H1 (cell line): ENCODE data around the gene MCUR1. TPM values are rescaled to one million over a fixed set of nuclear protein-coding genes. Genes with fewer than 3 reads are reported as not detected.

Source experiments
- CTCF ChIA-PET: fragments of 300-600 bp; sonication (Branson Sonifier 250); formaldehyde crosslinking; loops from one replicate; lab custom pipeline; 2021; ENCODE audit not compliant: partially characterized antibody; lab: Charles Lee
- POLR2A ChIA-PET: fragments of 300-600 bp; sonication (Branson Sonifier 250); formaldehyde crosslinking; loops from one replicate; lab custom pipeline; 2021; ENCODE audit warnings: inconsistent platforms; ENCODE audit not compliant: partially characterized antibody; lab: Charles Lee
- DNase-seq, 2 experiments: peaks; one replicate each; pipeline versions ENCODE4 v3.0.0 to v3.0.0-alpha.2; 2010 to 2022; ENCODE audit warnings: low spot score in 2 of 2, low read depth in 1 of 2, mixed read lengths in 1 of 2
- FAIRE-seq: peaks from 2 replicates; lab custom pipeline; 2011; peaks lifted over from hg19 to GRCh38; lab: Jason Lieb, UNC
- H2AFZ ChIP-seq: 2 replicates; pipeline ENCODE4 v1.8.1; 2012; ENCODE audit warnings: low read length, inconsistent platforms
- H2AK5ac ChIP-seq: 2 replicates; pipeline ENCODE4 v1.6.1; 2013; ENCODE audit warnings: low read depth, low read length
- H2BK120ac ChIP-seq: replicated peaks from 2 replicates; pipeline ENCODE3; 2013; ENCODE audit warnings: low read depth, low read length, inconsistent platforms
- H2BK12ac ChIP-seq: 2 replicates; pipeline ENCODE4 v1.6.1; 2013; ENCODE audit warnings: low read depth, low read length
- H2BK15ac ChIP-seq: 2 replicates; pipeline ENCODE4 v1.6.1; 2013; ENCODE audit warnings: low read length
- H2BK20ac ChIP-seq: 2 replicates; pipeline ENCODE4 v1.6.1; 2013; ENCODE audit warnings: low read length
- H2BK5ac ChIP-seq: 2 replicates; pipeline ENCODE4 v1.6.1; 2013; ENCODE audit warnings: low read depth, low read length
- H3K14ac ChIP-seq: 2 replicates; pipeline ENCODE4 v1.6.1; 2013; ENCODE audit warnings: inconsistent platforms; ENCODE audit not compliant: insufficient read length
- H3K18ac ChIP-seq: 2 replicates; pipeline ENCODE4 v1.6.1; 2013; ENCODE audit warnings: low read length; ENCODE audit errors: extremely low read depth
- H3K23ac ChIP-seq: 2 replicates; pipeline ENCODE4 v1.6.1; 2013; ENCODE audit warnings: inconsistent platforms; ENCODE audit not compliant: insufficient read length
- H3K23me2 ChIP-seq: 2 replicates; pipeline ENCODE4 v1.6.1; 2013; ENCODE audit warnings: low read depth, low read length
- H3K27ac ChIP-seq: 2 replicates; pipeline ENCODE4 v1.6.1; 2011; ENCODE audit warnings: low read depth, low read length, inconsistent platforms
- H3K27me3 ChIP-seq, 4 experiments: replicated peaks in 1 of 4; 1 replicate in 1 of 4; 2 replicates in 3 of 4; pipeline versions ENCODE4 v1.6.1 to v1.8.1; 2011 to 2013; ENCODE audit warnings: low read length in 3 of 4, mild to moderate bottlenecking in 3 of 4, inconsistent platforms in 2 of 4, mixed read lengths in 2 of 4, moderate library complexity in 1 of 4; ENCODE audit not compliant: control insufficient read depth in 3 of 4, insufficient read depth in 3 of 4; ENCODE audit errors: extremely low read depth in 1 of 4
- H3K36me3 ChIP-seq, 4 experiments: 2 replicates each; pipeline versions ENCODE4 v1.6.1 to v1.8.1; 2011 to 2013; ENCODE audit warnings: mild to moderate bottlenecking in 4 of 4, low read length in 3 of 4, moderate library complexity in 2 of 4, control low read depth in 1 of 4, inconsistent platforms in 1 of 4; ENCODE audit not compliant: insufficient read depth in 4 of 4, control insufficient read depth in 2 of 4
- H3K4ac ChIP-seq: replicated peaks from 2 replicates; pipeline ENCODE3; 2013; ENCODE audit warnings: low read length, low read depth, mixed read lengths, inconsistent platforms; ENCODE audit not compliant: insufficient read length
- H3K4me1 ChIP-seq, 4 experiments: replicated peaks in 1 of 4; 1 replicate in 1 of 4; 2 replicates in 3 of 4; pipeline versions ENCODE4 v1.6.1 to v1.8.1; 2011 to 2013; ENCODE audit warnings: low read length in 3 of 4, inconsistent platforms in 2 of 4, mixed read lengths in 1 of 4; ENCODE audit not compliant: insufficient read depth in 4 of 4, control insufficient read depth in 3 of 4
- H3K4me2 ChIP-seq, 2 experiments: 2 replicates each; pipeline versions ENCODE4 v1.6.1 to v1.8.1; 2011 to 2013; ENCODE audit warnings: low read depth in 2 of 2, low read length in 2 of 2, control low read depth in 1 of 2, inconsistent platforms in 1 of 2, mild to moderate bottlenecking in 1 of 2; ENCODE audit not compliant: insufficient read depth in 1 of 2
- H3K4me3 ChIP-seq, 4 experiments: fragments of 200-600, 300-600 bp in 1 of 4; sonication (generic), shearing (Covaris generic), sonication (Bioruptor Twin) in 1 of 4; 2 replicates each; pipeline versions ENCODE4 v1.5.1 to v1.8.1; 2011 to 2016; ENCODE audit warnings: low read length in 4 of 4, low read depth in 3 of 4, control low read depth in 2 of 4, inconsistent platforms in 2 of 4, mild to moderate bottlenecking in 2 of 4, mixed read lengths in 1 of 4, moderate library complexity in 1 of 4; ENCODE audit not compliant: insufficient read depth in 2 of 4; ENCODE audit errors: extremely low read depth in 1 of 4
- H3K56ac ChIP-seq: replicated peaks from 2 replicates; pipeline ENCODE3; 2013; ENCODE audit warnings: low read depth, mild to moderate bottlenecking, mixed read lengths, low read length, inconsistent platforms; ENCODE audit not compliant: insufficient read length
- H3K79me1 ChIP-seq: 2 replicates; pipeline ENCODE4 v1.6.1; 2013; ENCODE audit warnings: low read depth, low read length, control low read depth
- H3K79me2 ChIP-seq, 2 experiments: 2 replicates each; pipeline versions ENCODE4 v1.6.1 to v1.8.1; 2012 to 2013; ENCODE audit warnings: low read length in 2 of 2, mild to moderate bottlenecking in 2 of 2, inconsistent platforms in 1 of 2; ENCODE audit not compliant: insufficient read depth in 2 of 2, control insufficient read depth in 1 of 2
- H3K9ac ChIP-seq, 4 experiments: replicated peaks in 1 of 4; 1 replicate in 1 of 4; 2 replicates in 3 of 4; pipeline versions ENCODE4 v1.6.1 to v1.8.1; 2011 to 2013; ENCODE audit warnings: low read depth in 3 of 4, low read length in 3 of 4, control low read depth in 2 of 4, mild to moderate bottlenecking in 2 of 4, moderate library complexity in 2 of 4, inconsistent platforms in 1 of 4; ENCODE audit errors: extremely low read depth in 1 of 4
- H3K9me3 ChIP-seq, 2 experiments: 2 replicates each; pipeline versions ENCODE4 v1.6.1 to v1.8.1; 2012 to 2013; ENCODE audit warnings: mild to moderate bottlenecking in 2 of 2, moderate library complexity in 2 of 2, control low read depth in 1 of 2, inconsistent platforms in 1 of 2, low read depth in 1 of 2, low read length in 1 of 2, mixed read lengths in 1 of 2; ENCODE audit not compliant: insufficient read depth in 2 of 2
- H4K20me1 ChIP-seq, 2 experiments: replicated peaks in 1 of 2; 2 replicates each; pipeline versions ENCODE3 to v1.8.1; 2011 to 2013; ENCODE audit warnings: inconsistent platforms in 2 of 2, low read length in 2 of 2, mild to moderate bottlenecking in 1 of 2; ENCODE audit not compliant: insufficient read depth in 2 of 2, control insufficient read depth in 1 of 2
- H4K5ac ChIP-seq: 2 replicates; pipeline ENCODE4 v1.6.1; 2013; ENCODE audit warnings: low read length, low read depth, mixed read lengths, inconsistent platforms; ENCODE audit not compliant: insufficient read length
- H4K8ac ChIP-seq: 2 replicates; pipeline ENCODE4 v1.8.0; 2013; ENCODE audit warnings: mild to moderate bottlenecking, moderate library complexity, low read length, inconsistent platforms; ENCODE audit not compliant: insufficient read depth; ENCODE audit errors: extremely low read depth
- H4K91ac ChIP-seq: replicated peaks from 2 replicates; pipeline ENCODE3; 2013; ENCODE audit warnings: low read length, mixed read lengths, inconsistent platforms; ENCODE audit not compliant: insufficient read length
- ASH2L ChIP-seq: fragments of 200-600, 300-600 bp; sonication (generic); IDR thresholded peaks from one replicate; pipeline ENCODE4 v1.7.1; 2017; ENCODE audit warnings: low read length
- CBX5 ChIP-seq: fragments of 300-800, 300-1000 bp; sonication (generic); IDR thresholded peaks from 2 replicates; pipeline ENCODE4 v1.7.1; 2016; ENCODE audit warnings: antibody characterized with exemption, low read length, low read depth
- CEBPB ChIP-seq: IDR thresholded peaks from 2 replicates; pipeline ENCODE4 v1.6.1; 2012; ENCODE audit warnings: low read depth, low read length
- EGR1 ChIP-seq: IDR thresholded peaks from 2 replicates; pipeline ENCODE4 v1.6.1; 2011; ENCODE audit warnings: low read depth, low read length, borderline replicate concordance
- KDM1A ChIP-seq: fragments of 200-600, 300-600 bp; sonication (generic); IDR thresholded peaks from 2 replicates; pipeline ENCODE4 v1.7.1; 2016; ENCODE audit warnings: mild to moderate bottlenecking, low read length, borderline replicate concordance
- NRF1 ChIP-seq: IDR thresholded peaks from 2 replicates; pipeline ENCODE4 v1.6.1; 2011; ENCODE audit warnings: mild to moderate bottlenecking, low read depth, low read length, improper control_type of control experiment
- RFX5 ChIP-seq: IDR thresholded peaks from 2 replicates; pipeline ENCODE4 v1.6.1; 2011; ENCODE audit warnings: low read depth, low read length, improper control_type of control experiment, borderline replicate concordance
- SIN3A ChIP-seq, 2 experiments: IDR thresholded peaks in 1 of 2; conservative IDR thresholded peaks in 1 of 2; 2 replicates each; pipeline ENCODE4 v1.6.1; 2011 to 2012; ENCODE audit warnings: low read length in 2 of 2, improper control_type of control experiment in 1 of 2, low read depth in 1 of 2, mild to moderate bottlenecking in 1 of 2
- WGBS, 2 experiments: shearing (Covaris generic) in 1 of 2; methylation state at CpG; one replicate each; pipeline versions ENCODE4 v1.1.6 to v1.1.7; 2013 to 2015; ENCODE audit warnings: low lambda C conversion rate in 2 of 2, mixed read lengths in 2 of 2, inconsistent platforms in 1 of 2, low coverage in 1 of 2, missing lambda C conversion rate in 1 of 2; ENCODE audit not compliant: insufficient replicate concordance in 2 of 2, insufficient coverage in 1 of 2, insufficient read length in 1 of 2; ENCODE audit errors: extremely low coverage in 1 of 2, missing lambda C conversion rate in 1 of 2; 5-methylcytosine and 5-hydroxymethylcytosine counted together
- polyA plus RNA-seq, 7 experiments: library from polyadenylated mRNA; depleted of rRNA in 3 of 7; stranded (reverse) in 5 of 7; unstranded in 2 of 7; fragments of >200 nt in 5 of 7; fragments of 200-250 nt in 2 of 7; gene quantifications; 1 replicate in 5 of 7; 2 replicates in 1 of 7; 4 replicates in 1 of 7; pipeline versions ENCODE4 v1.2.1 to v1.2.3, GENCODE V29; 2011 to 2013; ENCODE audit warnings: missing spikeins in 2 of 7, mixed read lengths in 2 of 7
- total RNA-seq: library from RNA; stranded (reverse); fragmentation: NEBNext Ultra II Directional; extraction: Animal tissue kit (Norgen Biotek cat#: 25700); gene quantifications from 2 replicates; pipeline ENCODE4 v1.2.1, GENCODE V29; 2021

Gene MCUR1
- total and polyA plus RNA-seq, 2 of the 8 experiments (the other 6 are each of a cell fraction or from before 2014, with no cell fraction given) = 9.6 to 37.3 TPM

DNA sequence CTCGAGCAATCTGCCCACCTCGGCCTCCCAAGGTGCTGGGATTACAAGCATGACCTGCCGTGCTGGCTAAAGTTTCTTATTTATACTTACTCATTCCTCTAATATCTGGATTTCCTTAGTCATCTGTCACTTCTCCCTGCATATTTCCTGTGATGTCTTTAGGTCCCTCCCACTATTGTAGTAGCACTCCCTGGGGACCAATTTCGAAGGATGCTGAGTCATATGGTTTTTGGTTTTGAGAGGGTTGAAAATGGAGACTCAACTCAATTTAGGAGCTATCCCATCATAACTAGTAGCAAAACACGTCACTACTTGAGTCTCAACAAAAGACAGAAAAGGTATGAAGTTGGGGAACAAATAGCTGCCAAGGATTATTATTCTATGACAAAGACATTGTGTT is 20.2 kb downstream of the MCUR1 start:
- Histone ChIP-seq H2BK15ac (no peak overlapping the region), H2BK12ac (no peak overlapping the region), H2BK5ac (no peak overlapping the region), H2BK120ac (no peak overlapping the region), H3K23ac (no peak overlapping the region), H3K79me1 (no peaks in the 10 kb centered on the region), H3K14ac (no peak overlapping the region), H3K4me2 (no peak overlapping the region), H4K91ac (no peak overlapping the region), H4K20me1 (no peaks in the 10 kb centered on the region), H2AFZ (no peak overlapping the region), H3K4me3 (no peak overlapping the region), H4K8ac (no peak overlapping the region), H4K5ac (no peak overlapping the region), H3K56ac (no peak overlapping the region), H3K27me3 (no peaks in the 10 kb centered on the region), H2BK20ac (no peak overlapping the region), H3K9me3 (no peaks in the 10 kb centered on the region), H3K4me1 (no peaks in the 10 kb centered on the region; a peak in 1 of 7 replicates), H3K36me3 (peaks cover 0 to 35% (median 9%) of the 10 kb centered on the region in 4 experiments; a peak in 5 of 8 replicates), H3K27ac (no peak overlapping the region), H3K18ac (no peak overlapping the region), H3K23me2 (no peaks in the 10 kb centered on the region), H2AK5ac (no peak overlapping the region), H3K4ac (no peak overlapping the region), H3K9ac (no peak overlapping the region), H3K79me2 (no peaks in the 10 kb centered on the region)
- DNase-seq (no peak), FAIRE-seq (no peak)
- ChIA-PET CTCF (interaction anchor here (1.2 to 5.5 kb wide), 8 partner anchors 13 to 272 kb away, joined by 3 to 41 read pairs (median 6); no protein-coding TSS in a partner anchor), POLR2A (no interaction called here)
- WGBS, 2 experiments = 89% methylated on average over 5 of the region's 5 CpGs; no CpG with 5 or more reads in 1 of the 2 experiments
- TF ChIP-seq EGR1 = no peak
- TF ChIP-seq NRF1 = no peak
- no peak for TF ChIP-seq CEBPB
- TF ChIP-seq CBX5 = no peak
- no peak for TF ChIP-seq ASH2L
- TF ChIP-seq RFX5 = no peak
- no peak for TF ChIP-seq KDM1A
- no peak for TF ChIP-seq SIN3A (conservative IDR thresholded peaks at IDR 0.05 in 1 of 2, IDR thresholded peaks at IDR 0.05 in 1 of 2; ENCODE audit: low read depth in 1 of 2, low read length in 2 of 2)
